Measurements from ENCODE around the gene SPSB4. TPM values are rescaled to one million over a fixed set of nuclear protein-coding genes. Genes with fewer than 3 reads are reported as not detected.

Gene SPSB4
- total RNA-seq, 1 donor from 2014 or later = 0.26 TPM

DNA sequence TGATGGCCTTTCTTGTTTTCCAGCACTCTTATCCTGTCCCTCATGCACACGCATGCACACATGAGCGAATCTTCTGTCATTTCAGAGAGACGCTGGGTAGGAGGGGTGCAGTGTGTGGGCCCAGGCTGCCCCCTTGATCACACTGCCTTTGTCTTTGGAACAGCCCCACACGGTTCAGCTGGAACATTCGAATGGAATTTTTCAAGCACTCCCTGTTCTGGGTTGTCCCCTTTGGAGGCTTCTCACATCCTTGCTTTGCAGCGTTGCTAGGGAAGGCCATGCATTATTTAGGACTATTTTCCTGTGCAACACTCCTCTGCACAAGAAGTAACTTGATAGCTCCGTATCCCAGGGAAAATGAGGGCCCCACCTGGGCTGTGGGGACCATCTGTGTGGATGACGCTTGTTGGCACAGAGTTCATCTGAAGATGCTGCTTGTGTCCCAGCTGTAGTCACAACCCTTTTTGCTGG, 78.4 kb downstream of the SPSB4 start:
- H3K27me3 ChIP-seq (ENCODE audit: control insufficient read depth, insufficient read depth, low read length) = no peaks in the 10 kb centered on the region
- H3K4me3 ChIP-seq (ENCODE audit: low read depth, low read length) = no peak overlapping the region
- DNase-seq (ENCODE audit: low read depth) (no peak), FAIRE-seq (no peak)
- no peaks in the 10 kb centered on the region for H3K36me3 ChIP-seq (ENCODE audit: control insufficient read depth, insufficient read depth, low read length)
- TF ChIP-seq, protein P1, sequence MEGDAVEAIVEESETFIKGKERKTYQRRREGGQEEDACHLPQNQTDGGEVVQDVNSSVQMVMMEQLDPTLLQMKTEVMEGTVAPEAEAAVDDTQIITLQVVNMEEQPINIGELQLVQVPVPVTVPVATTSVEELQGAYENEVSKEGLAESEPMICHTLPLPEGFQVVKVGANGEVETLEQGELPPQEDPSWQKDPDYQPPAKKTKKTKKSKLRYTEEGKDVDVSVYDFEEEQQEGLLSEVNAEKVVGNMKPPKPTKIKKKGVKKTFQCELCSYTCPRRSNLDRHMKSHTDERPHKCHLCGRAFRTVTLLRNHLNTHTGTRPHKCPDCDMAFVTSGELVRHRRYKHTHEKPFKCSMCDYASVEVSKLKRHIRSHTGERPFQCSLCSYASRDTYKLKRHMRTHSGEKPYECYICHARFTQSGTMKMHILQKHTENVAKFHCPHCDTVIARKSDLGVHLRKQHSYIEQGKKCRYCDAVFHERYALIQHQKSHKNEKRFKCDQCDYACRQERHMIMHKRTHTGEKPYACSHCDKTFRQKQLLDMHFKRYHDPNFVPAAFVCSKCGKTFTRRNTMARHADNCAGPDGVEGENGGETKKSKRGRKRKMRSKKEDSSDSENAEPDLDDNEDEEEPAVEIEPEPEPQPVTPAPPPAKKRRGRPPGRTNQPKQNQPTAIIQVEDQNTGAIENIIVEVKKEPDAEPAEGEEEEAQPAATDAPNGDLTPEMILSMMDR (IDR thresholded peaks at IDR 0.05; ENCODE audit: insufficient read depth, low read length, severe bottlenecking) = no peak

DNA sequence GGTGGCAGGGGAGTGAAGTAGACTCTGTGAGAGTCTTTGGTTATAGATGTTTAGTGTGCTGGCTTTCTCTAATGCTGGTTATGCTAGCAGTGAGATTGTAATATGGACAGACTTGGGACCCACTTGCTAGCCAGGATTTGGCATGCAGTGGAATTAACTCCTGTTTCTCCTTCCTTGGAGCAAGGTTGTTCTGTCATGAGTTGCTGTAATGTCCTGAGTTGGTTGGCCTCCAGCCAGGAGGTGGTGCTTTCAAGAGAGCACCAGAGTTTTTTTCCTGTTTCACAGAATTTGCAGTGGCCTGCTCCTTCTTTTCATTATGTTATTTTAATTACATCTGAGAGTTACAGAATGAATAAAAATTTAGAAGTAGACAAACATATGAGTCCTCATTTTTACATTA, 92.4 kb downstream of the SPSB4 start:
- no peak for FAIRE-seq
- no peaks in the 10 kb centered on the region for H3K36me3 ChIP-seq (ENCODE audit: control insufficient read depth, insufficient read depth, low read length)
- TF ChIP-seq, protein P1 (IDR thresholded peaks at IDR 0.05; ENCODE audit: insufficient read depth, low read length, severe bottlenecking) = no peak

DNA sequence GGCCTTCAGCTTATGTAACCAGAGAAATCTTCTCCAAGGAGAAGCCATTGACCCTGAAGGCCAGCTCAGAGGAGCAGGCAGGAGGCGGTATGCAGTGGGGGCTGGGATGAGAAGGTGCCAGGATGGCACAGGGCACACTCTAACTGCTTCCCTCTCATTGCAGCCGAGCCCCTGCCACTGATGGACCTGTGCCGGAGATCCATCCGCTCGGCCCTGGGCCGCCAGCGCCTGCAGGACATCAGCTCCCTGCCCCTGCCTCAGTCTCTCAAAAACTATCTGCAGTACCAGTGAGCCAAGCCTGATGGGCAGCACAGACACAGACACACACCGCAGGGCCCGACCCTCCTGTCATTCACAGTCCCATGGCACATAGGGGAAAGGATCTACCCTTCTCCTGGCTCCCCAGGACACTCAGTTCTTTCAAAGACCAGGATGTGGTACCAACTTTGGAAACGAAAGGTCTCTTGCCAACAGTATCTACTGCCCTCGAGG, 95.9 kb downstream of the SPSB4 start:
- TF ChIP-seq, protein P1 (IDR thresholded peaks at IDR 0.05; ENCODE audit: insufficient read depth, low read length, severe bottlenecking) = no peak
- DNase-seq (ENCODE audit: low read depth) = no peak
- no peak for FAIRE-seq
- no peak overlapping the region for H3K4me3 ChIP-seq (ENCODE audit: low read depth, low read length)
- H3K36me3 ChIP-seq (ENCODE audit: control insufficient read depth, insufficient read depth, low read length) = no peaks in the 10 kb centered on the region
- no peaks in the 10 kb centered on the region for H3K27me3 ChIP-seq (ENCODE audit: control insufficient read depth, insufficient read depth, low read length)

More for the DNA sequence above, 92.4 kb downstream of the SPSB4 start:
- no peak overlapping the region for H3K4me3 ChIP-seq (ENCODE audit: low read depth, low read length)
- no peak for DNase-seq (ENCODE audit: low read depth)
- no peaks in the 10 kb centered on the region for H3K27me3 ChIP-seq (ENCODE audit: control insufficient read depth, insufficient read depth, low read length)

DNA sequence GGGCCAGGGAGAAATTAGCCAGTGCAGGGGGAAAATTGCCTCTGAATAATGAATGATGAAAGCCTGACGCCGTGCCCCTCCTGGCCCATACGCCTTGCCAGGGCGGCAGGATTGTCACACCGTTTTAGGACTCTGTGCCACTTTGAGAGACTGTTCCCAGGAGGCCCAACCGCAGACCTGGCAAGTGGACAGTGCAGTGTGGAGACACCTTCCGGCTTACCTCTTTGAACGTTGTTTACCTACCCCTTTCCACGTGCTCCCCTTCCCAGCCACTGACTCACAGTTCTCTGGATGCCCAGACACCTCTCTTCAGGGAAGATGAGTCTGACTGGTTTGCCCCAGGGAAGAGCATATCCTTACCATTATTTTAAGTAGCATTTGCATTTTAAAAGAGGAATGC, 96.5 kb downstream of the SPSB4 start:
- peak; percentile 54 for DNase-seq (ENCODE audit: low read depth)
- Histone ChIP-seq H3K27me3 (ENCODE audit: control insufficient read depth, insufficient read depth, low read length) (no peaks in the 10 kb centered on the region), H3K36me3 (ENCODE audit: control insufficient read depth, insufficient read depth, low read length) (no peaks in the 10 kb centered on the region), H3K4me3 (ENCODE audit: low read depth, low read length) (no peak overlapping the region)
- FAIRE-seq = peak; percentile 18
- TF ChIP-seq, protein P1 (IDR thresholded peaks at IDR 0.05; ENCODE audit: insufficient read depth, low read length, severe bottlenecking) = no peak

DNA sequence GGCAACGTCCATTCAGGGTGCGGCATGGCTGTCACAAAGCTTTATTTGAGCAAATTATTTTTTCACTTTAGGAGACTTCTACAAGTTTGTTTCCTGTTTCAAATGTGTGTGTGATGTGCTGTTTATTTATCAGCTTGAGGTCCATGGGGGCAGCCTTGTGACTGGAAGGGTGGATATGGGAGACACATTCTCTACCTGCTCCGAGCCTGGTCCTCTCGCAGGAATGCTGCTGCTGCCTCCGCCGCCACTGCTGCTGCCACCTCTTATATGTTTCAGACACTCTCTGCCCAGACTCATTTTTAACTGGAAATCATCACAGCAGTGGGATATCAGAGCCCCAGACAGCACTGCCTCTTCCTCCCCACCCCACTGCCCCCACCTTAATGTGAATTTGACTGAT, 97.0 kb downstream of the SPSB4 start:
- DNase-seq (ENCODE audit: low read depth) = no peak

More for the DNA sequence above, 97.0 kb downstream of the SPSB4 start:
- no peaks in the 10 kb centered on the region for H3K27me3 ChIP-seq (ENCODE audit: control insufficient read depth, insufficient read depth, low read length)
- TF ChIP-seq, protein P1 (IDR thresholded peaks at IDR 0.05; ENCODE audit: insufficient read depth, low read length, severe bottlenecking) = no peak
- FAIRE-seq = no peak
- no peaks in the 10 kb centered on the region for H3K36me3 ChIP-seq (ENCODE audit: control insufficient read depth, insufficient read depth, low read length)
- H3K4me3 ChIP-seq (ENCODE audit: low read depth, low read length) = no peak overlapping the region
